Breast epithelium (tissue), 4 donors: ENCODE results near the gene AEN. TPM values are rescaled to one million over a fixed set of nuclear protein-coding genes. Genes with fewer than 3 reads are reported as not detected.

Experiments used
- DNase-seq, 2 donors: peaks; one replicate each; pipeline ENCODE4 v3.0.0-alpha.2; 2019; ENCODE audit warnings: low spot score in 2 of 2
- H3K27ac ChIP-seq, 2 donors: fragments of 200-600 bp; sonication (generic) in 1 of 2; one replicate each; pipeline ENCODE4 v1.5.1; 2016 to 2019; ENCODE audit warnings: mild to moderate bottlenecking in 1 of 2
- H3K27me3 ChIP-seq, 2 donors: fragments of 200-600 bp; sonication (generic) in 1 of 2; one replicate each; pipeline versions ENCODE4 v1.5.1 to v1.6.0; 2017 to 2019; ENCODE audit warnings: control low read depth in 1 of 2, mild to moderate bottlenecking in 1 of 2
- H3K36me3 ChIP-seq: fragments of 200-600 bp; one replicate; pipeline ENCODE4 v1.5.1; 2019
- H3K4me1 ChIP-seq, 2 donors: fragments of 200-600 bp; sonication (generic); one replicate each; pipeline ENCODE4 v1.5.1; 2016 to 2019; ENCODE audit warnings: control low read depth in 1 of 2
- H3K4me3 ChIP-seq, 3 donors: fragments of 200-600 bp; sonication (generic); 1 replicate in 2 of 3; 2 replicates in 1 of 3; pipeline ENCODE4 v1.5.1; 2016 to 2019; ENCODE audit warnings: mild to moderate bottlenecking in 3 of 3, moderate library complexity in 2 of 3
- H3K9me3 ChIP-seq, 2 donors: fragments of 200-600 bp; sonication (generic) in 1 of 2; one replicate each; pipeline ENCODE4 v1.5.1; 2016 to 2019; ENCODE audit warnings: control low read depth in 1 of 2
- POLR2A ChIP-seq: fragments of 450-650 bp; IDR thresholded peaks from one replicate; pipeline ENCODE4 v1.6.1; 2016; ENCODE audit warnings: antibody characterized with exemption, mild to moderate bottlenecking, moderate library complexity
- POLR2AphosphoS5 ChIP-seq, 3 donors: sonication (generic); formaldehyde crosslinking; IDR thresholded peaks; one replicate each; pipeline ENCODE4 v1.6.1; 2017; ENCODE audit warnings: antibody characterized with exemption in 3 of 3
- intact Hi-C: fragments of 100-400 bp; cut with DNase I; formaldehyde crosslinking; loops from one replicate; pipeline ENCODE4 v1.15.1; 2023; ENCODE audit warnings: low total_unique reads
- total RNA-seq, 3 donors: library from RNA; depleted of rRNA; stranded (reverse); fragments of >200 nt; gene quantifications; one replicate each; pipeline ENCODE4 v1.1.0, GENCODE V29; 2016
- TF ChIP-seq, protein P1 (sequence below), 3 donors: fragments of 450-650 bp; IDR thresholded peaks; one replicate each; pipeline ENCODE4 v1.5.1; 2016 to 2017; ENCODE audit warnings: antibody characterized with exemption in 3 of 3, mild to moderate bottlenecking in 3 of 3, moderate library complexity in 3 of 3

Gene AEN
- total RNA-seq, 3 donors from 2014 or later: 11.7 to 21.6 (median 18.1) TPM

DNA sequence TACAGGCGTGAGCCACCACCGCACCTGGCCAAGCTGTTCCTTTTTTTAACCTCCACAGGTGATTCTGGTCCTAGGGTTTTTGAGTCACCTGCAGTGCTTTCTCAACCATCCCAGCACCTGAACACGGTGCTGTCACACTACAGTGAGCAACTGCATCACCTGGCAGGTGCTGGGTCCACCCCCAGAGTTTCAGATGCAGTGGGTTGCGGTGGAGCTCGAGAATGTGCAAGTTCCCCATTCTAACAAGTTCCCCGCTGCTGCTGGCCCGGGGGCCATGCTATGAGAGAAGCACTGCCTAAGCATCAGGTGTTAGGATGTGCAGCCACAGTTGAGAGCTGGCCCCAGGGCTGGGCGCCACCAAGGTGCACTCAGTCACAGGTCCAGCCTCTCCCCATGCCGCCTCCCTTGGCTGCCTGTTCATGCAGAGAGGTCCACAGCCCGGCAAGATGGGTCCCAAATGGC, 35.7 kb downstream of the AEN start:
- H3K27ac ChIP-seq: no peak overlapping the region
- no peak overlapping the region for H3K4me3 ChIP-seq
- H3K36me3 ChIP-seq: no peaks in the 10 kb centered on the region
- TF ChIP-seq, protein P1, sequence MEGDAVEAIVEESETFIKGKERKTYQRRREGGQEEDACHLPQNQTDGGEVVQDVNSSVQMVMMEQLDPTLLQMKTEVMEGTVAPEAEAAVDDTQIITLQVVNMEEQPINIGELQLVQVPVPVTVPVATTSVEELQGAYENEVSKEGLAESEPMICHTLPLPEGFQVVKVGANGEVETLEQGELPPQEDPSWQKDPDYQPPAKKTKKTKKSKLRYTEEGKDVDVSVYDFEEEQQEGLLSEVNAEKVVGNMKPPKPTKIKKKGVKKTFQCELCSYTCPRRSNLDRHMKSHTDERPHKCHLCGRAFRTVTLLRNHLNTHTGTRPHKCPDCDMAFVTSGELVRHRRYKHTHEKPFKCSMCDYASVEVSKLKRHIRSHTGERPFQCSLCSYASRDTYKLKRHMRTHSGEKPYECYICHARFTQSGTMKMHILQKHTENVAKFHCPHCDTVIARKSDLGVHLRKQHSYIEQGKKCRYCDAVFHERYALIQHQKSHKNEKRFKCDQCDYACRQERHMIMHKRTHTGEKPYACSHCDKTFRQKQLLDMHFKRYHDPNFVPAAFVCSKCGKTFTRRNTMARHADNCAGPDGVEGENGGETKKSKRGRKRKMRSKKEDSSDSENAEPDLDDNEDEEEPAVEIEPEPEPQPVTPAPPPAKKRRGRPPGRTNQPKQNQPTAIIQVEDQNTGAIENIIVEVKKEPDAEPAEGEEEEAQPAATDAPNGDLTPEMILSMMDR (IDR thresholded peaks at IDR 0.05): no peak
- no peak for TF ChIP-seq POLR2AphosphoS5 (IDR thresholded peaks at IDR 0.05)
- no peak for TF ChIP-seq POLR2A
- H3K4me1 ChIP-seq: no peaks in the 10 kb centered on the region
- H3K27me3 ChIP-seq: no peaks in the 10 kb centered on the region
- intact Hi-C loops: no loop called here
- no peaks in the 10 kb centered on the region for H3K9me3 ChIP-seq
- no peak for DNase-seq

DNA sequence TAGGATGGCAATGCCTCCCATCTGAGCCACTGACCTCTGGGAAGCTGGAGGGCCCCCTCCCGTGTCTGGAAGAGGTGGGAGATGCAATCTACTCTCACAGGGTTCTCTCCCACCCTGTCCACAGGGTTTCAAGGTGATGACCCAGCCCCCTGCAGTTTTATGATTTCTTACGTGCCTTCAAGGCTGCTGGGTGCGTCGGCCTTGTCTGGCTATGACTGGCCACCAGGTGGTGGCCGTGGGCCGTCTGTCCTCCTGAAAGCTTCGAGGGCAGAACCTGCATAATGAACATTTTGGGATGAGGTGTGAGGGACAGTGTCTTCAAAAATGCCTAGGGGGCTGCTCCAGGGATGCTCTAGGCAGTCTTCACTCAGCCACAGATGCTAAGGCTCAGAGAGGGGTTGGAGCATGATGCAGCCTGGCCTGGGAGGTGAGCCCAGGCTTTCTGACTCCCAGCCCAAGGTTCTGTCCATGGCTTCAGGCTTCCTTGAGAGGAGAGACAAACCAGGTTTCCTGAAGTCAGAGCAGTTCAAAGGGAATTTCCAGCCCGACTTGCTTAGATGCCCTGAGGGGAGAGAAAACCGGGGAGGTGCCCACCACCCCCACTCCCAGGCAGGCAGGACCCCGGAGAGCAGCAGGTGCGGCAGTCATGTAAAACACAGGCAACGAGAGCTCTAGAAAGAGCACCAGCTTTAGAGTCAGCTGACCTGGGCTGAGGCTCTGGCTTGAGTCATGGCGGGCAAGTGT, 36.4 kb downstream of the AEN start:
- intact Hi-C loops: no loop called here

DNA sequence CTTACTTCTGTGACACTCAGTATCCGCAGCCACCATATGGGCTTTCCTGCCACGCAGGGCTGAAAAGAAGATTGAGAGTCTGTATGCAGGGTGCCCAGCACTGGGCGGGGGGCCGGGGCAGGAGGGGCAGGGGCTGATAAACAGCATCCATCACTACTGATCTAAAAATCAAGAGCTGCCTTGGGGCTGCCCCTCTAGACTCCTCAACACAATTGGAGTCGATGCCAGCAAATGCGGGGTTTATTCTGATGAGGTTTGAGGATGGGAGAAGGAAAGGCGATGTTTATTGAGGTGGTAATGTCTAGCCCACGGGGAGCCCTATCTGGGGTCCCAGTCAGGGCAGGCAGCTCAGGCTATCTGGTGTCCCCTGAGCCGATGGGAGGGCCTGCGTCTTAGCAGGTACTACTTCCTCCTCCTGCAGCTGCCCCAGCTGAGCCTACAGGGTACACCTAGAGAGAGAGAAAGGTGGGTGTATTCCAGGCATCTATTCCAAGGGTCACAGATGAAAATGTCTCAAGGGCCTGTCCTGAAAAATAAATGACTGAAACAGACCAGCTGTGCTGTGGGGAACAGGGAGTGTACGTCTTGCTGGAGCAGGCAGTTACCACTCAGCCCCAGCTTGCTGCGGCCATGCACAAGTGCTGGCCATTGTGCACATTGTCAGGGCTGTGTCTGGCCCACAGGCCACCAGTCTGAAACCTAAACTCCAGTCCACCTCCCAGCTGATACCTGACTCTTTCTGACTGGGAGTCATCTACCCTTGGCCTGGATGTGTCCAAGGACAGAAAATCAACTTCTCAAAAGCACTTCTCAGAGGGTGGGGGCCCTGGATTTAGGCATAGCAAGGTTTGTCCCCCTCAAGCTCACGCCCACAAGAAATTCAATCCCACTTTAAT, 37.2 kb downstream of the AEN start:
- H3K36me3 ChIP-seq: no peaks in the 10 kb centered on the region
- H3K4me3 ChIP-seq: no peak overlapping the region
- no peaks in the 10 kb centered on the region for H3K27me3 ChIP-seq
- no peak overlapping the region for H3K27ac ChIP-seq
- DNase-seq: no peak
- intact Hi-C loops: no loop called here
- TF ChIP-seq POLR2AphosphoS5 (IDR thresholded peaks at IDR 0.05): no peak
- H3K9me3 ChIP-seq: no peaks in the 10 kb centered on the region
- no peaks in the 10 kb centered on the region for H3K4me1 ChIP-seq

More for the DNA sequence above, 36.4 kb downstream of the AEN start:
- Histone ChIP-seq H3K27ac (no peak overlapping the region), H3K4me3 (no peak overlapping the region), H3K4me1 (no peaks in the 10 kb centered on the region), H3K9me3 (no peaks in the 10 kb centered on the region), H3K36me3 (no peaks in the 10 kb centered on the region), H3K27me3 (no peaks in the 10 kb centered on the region)
- DNase-seq: no peak
- TF ChIP-seq POLR2AphosphoS5 (IDR thresholded peaks at IDR 0.05) (no peak), POLR2A (no peak)
- TF ChIP-seq, protein P1 (IDR thresholded peaks at IDR 0.05): peak; percentile 29 to 48 (median 40)

DNA sequence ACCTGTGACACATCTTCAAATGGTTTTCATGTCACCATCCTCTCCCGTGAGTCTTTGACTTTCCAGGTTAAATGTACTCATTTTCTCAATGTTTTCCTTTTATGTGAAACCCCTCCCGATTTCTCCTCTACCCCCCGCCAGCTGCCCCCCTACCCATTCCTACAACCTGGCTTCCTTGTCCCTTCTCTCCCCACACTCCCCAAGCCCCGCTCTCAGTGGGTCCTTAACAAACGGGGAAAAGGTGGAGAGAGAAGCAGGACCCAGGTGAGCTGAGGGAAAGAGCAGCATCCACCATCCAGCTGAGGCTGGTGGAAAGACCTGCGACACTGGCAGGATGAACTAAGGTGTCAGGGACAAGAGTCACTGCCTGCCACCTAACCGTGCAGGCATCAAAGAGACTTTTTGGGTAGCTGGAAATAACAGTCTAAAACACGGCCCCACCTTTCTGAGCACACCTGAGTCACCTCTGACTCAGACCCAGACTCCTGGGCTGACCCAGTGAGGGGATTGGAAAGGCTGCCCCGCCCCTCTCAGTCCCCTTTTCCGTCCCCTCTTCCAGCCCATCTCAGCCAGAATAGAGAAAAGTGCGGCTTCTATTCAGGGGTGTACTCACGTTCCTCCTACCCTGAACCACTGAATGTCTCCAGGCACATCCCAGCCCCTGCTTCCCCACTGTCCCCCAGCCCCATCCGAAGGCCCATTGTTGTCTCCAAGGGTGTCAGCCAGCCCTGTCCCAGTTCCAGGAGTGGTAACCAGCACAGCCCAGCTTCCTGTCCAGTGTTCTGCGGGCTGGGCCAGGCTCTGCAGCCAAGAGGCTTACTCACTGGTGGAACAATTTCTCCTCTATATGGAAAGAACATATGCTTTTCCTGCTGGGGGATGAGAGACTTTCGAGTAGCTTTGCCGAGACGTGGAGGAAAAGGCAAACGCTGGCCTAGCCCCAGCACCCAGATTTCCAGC, 38.1 kb downstream of the AEN start:
- intact Hi-C loops: no loop called here
- peak in 1 of 2 donors; percentile 18 for DNase-seq
- H3K9me3 ChIP-seq: no peaks in the 10 kb centered on the region
- no peaks in the 10 kb centered on the region for H3K36me3 ChIP-seq
- no peaks in the 10 kb centered on the region for H3K27me3 ChIP-seq
- TF ChIP-seq POLR2AphosphoS5 (IDR thresholded peaks at IDR 0.05) (no peak), POLR2A (no peak)
- TF ChIP-seq, protein P1 (IDR thresholded peaks at IDR 0.05): no peak
- no peaks in the 10 kb centered on the region for H3K4me1 ChIP-seq
- no peak overlapping the region for H3K27ac ChIP-seq
- no peak overlapping the region for H3K4me3 ChIP-seq

DNA sequence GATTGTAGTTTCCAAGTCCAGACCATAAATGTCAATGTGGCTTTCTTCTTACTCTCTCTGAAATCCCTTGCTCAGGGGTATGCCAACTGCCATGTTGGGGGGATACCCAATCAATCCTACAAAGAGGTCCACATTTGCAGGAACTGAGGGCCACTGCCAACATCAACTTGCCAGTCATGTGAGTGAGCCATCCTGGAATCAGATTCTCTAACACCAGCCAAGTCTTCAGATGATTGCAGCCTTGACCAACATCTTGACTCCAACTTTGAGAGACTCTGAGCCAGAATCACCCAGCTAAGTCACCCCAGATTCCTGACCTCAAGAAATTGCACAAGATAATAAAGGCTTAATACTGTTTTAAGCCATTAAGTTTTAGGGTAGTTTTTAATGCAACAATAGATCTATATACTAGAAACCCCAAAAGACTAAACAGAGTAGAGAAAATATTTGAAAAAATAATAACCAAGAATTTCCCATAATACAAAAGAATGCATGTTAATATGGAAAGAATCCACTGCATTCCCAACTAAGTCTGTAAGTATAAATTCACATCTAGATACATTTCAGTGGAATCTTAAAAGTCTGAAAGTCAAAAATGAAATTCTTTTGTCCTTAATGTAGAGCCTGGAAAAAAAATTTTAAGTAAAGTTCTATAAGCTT, 40.0 kb downstream of the AEN start:
- Histone ChIP-seq H3K27me3 (no peaks in the 10 kb centered on the region), H3K36me3 (no peaks in the 10 kb centered on the region), H3K9me3 (no peaks in the 10 kb centered on the region), H3K27ac (no peak overlapping the region), H3K4me1 (no peaks in the 10 kb centered on the region), H3K4me3 (no peak overlapping the region)
- intact Hi-C loops: no loop called here
- DNase-seq: no peak
- TF ChIP-seq, protein P1 (IDR thresholded peaks at IDR 0.05): no peak
- TF ChIP-seq POLR2A (no peak), POLR2AphosphoS5 (IDR thresholded peaks at IDR 0.05) (no peak)
